ENCODE results near the gene KCND2. TPM values are rescaled to one million over a fixed set of nuclear protein-coding genes. Genes with fewer than 3 reads are reported as not detected.

The KCND2 gene
- total RNA-seq, 2 donors from 2014 or later = 0.11 to 0.12 TPM

- H3K36me3 ChIP-seq = no peaks in the 10 kb centered on the region
- TF ChIP-seq, protein P1, sequence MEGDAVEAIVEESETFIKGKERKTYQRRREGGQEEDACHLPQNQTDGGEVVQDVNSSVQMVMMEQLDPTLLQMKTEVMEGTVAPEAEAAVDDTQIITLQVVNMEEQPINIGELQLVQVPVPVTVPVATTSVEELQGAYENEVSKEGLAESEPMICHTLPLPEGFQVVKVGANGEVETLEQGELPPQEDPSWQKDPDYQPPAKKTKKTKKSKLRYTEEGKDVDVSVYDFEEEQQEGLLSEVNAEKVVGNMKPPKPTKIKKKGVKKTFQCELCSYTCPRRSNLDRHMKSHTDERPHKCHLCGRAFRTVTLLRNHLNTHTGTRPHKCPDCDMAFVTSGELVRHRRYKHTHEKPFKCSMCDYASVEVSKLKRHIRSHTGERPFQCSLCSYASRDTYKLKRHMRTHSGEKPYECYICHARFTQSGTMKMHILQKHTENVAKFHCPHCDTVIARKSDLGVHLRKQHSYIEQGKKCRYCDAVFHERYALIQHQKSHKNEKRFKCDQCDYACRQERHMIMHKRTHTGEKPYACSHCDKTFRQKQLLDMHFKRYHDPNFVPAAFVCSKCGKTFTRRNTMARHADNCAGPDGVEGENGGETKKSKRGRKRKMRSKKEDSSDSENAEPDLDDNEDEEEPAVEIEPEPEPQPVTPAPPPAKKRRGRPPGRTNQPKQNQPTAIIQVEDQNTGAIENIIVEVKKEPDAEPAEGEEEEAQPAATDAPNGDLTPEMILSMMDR (IDR thresholded peaks at IDR 0.05) = no peak
Measured at GRCh38 chr7:120615703-120616102, 342.7 kb downstream of the KCND2 start.

GRCh38 chr7:120617275-120617674 is 344.3 kb downstream of the KCND2 start:
- H3K36me3 ChIP-seq = no peaks in the 10 kb centered on the region
- DNase-seq (ENCODE audit: low spot score) = no peak
- H3K9me3 ChIP-seq = no peaks in the 10 kb centered on the region
- no peaks in the 10 kb centered on the region for H3K27me3 ChIP-seq
- no peaks in the 10 kb centered on the region for H3K4me1 ChIP-seq
- TF ChIP-seq, protein P1 (IDR thresholded peaks at IDR 0.05) = no peak
- no peak overlapping the region for H3K27ac ChIP-seq
- no peak overlapping the region for H3K4me3 ChIP-seq

More at GRCh38 chr7:120615703-120616102, 342.7 kb downstream of the KCND2 start:
- Histone ChIP-seq H3K27ac (no peak overlapping the region), H3K27me3 (no peaks in the 10 kb centered on the region), H3K4me1 (no peaks in the 10 kb centered on the region), H3K9me3 (no peaks in the 10 kb centered on the region), H3K4me3 (no peak overlapping the region)
- DNase-seq (ENCODE audit: low spot score) = no peak

DNA sequence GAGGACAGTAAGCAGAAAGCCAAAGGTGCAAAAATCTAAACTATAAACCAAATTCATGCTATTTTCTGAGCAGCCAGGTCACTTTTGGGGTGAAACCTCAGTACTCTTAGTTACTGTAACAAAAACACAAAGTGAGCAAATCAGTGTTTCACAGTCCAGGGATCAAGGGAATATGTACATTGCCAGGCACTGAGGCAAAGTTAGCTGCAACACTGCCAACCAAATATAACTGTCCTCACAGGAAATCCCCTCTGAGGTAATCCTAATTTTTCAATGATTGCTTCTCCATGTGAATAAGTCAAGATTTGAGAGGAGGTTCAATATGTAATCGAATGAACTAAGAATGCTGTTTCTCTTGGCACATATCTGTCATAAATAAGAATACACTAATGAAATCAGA is 355.3 kb downstream of the KCND2 start:
- H3K9me3 ChIP-seq = no peaks in the 10 kb centered on the region
- no peaks in the 10 kb centered on the region for H3K27me3 ChIP-seq
- H3K4me3 ChIP-seq = no peak overlapping the region
- no peak for DNase-seq (ENCODE audit: low spot score)
- TF ChIP-seq, protein P1 (IDR thresholded peaks at IDR 0.05) = no peak
- no peak overlapping the region for H3K27ac ChIP-seq
- no peaks in the 10 kb centered on the region for H3K4me1 ChIP-seq
- no peaks in the 10 kb centered on the region for H3K36me3 ChIP-seq

DNA sequence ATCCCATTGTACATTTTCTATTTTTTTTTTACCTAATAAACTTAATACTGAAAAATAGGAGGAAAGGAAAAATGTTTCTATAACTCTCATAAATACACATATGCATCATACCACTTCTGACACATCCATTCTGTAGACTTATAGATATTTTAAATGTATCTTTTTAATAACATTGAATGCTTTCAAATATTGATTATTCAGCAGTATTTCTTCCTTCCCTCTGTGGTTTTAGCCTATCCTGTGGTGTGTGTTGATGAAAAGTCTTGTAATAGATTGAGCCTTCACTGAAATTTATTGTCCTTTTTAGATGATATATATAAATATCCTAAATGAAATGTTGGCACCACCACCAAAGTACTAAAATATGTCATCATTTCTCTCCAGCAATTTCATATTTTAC is 366.9 kb downstream of the KCND2 start:
- no peak for DNase-seq (ENCODE audit: low spot score)
- H3K27ac ChIP-seq = no peak overlapping the region
- H3K4me3 ChIP-seq = no peak overlapping the region
- no peaks in the 10 kb centered on the region for H3K9me3 ChIP-seq
- H3K36me3 ChIP-seq = no peaks in the 10 kb centered on the region
- H3K4me1 ChIP-seq = no peaks in the 10 kb centered on the region
- TF ChIP-seq, protein P1 (IDR thresholded peaks at IDR 0.05) = no peak
- no peaks in the 10 kb centered on the region for H3K27me3 ChIP-seq

DNA sequence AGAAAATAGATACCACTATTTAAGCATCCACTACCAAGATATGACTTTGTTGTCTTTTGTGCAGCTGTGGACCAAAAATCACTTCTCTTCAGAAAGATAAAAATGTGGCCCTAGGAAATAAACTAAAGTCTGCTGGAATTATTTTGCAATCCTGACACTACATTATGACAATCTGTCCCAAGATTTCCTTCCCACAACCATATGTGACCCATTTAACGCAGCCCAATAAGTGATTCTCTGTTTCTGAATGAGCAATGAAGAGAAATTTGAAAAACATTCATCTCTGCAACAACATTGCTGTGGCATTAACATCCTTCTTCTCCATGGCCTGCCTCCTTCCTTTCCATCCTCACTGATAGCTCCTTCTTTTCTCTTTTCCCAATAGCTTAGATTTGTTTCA is 373.0 kb downstream of the KCND2 start:
- no peak overlapping the region for H3K4me3 ChIP-seq
- H3K4me1 ChIP-seq = no peaks in the 10 kb centered on the region
- TF ChIP-seq, protein P1 (IDR thresholded peaks at IDR 0.05) = no peak
- DNase-seq (ENCODE audit: low spot score) = no peak
- H3K9me3 ChIP-seq = no peaks in the 10 kb centered on the region
- no peak overlapping the region for H3K27ac ChIP-seq
- H3K27me3 ChIP-seq = no peaks in the 10 kb centered on the region
- H3K36me3 ChIP-seq = no peaks in the 10 kb centered on the region

DNA sequence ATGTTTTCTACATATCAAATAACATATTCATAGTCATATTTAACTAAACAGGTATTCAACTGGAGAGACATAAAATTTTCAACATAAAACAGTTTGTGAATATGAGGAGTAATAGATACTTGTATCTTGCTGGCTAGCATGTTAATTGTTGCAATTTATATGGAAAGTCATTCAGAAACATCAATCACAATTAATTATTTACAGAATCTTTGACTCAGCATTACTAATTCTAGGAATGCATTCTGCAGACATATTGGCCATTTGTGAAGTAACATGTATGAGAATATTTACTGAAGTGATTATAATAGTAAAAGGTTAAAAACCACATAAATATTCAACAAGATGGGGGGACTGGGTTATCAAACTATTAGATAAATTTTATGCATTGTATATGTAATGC is 381.3 kb downstream of the KCND2 start:
- H3K4me3 ChIP-seq = no peak overlapping the region
- H3K9me3 ChIP-seq = no peaks in the 10 kb centered on the region
- DNase-seq (ENCODE audit: low spot score) = no peak
- no peaks in the 10 kb centered on the region for H3K36me3 ChIP-seq
- H3K27me3 ChIP-seq = no peaks in the 10 kb centered on the region
- TF ChIP-seq, protein P1 (IDR thresholded peaks at IDR 0.05) = no peak
- H3K27ac ChIP-seq = no peak overlapping the region
- H3K4me1 ChIP-seq = no peaks in the 10 kb centered on the region

All from right atrium auricular region (tissue), 2 donors.